ENCODE data around the gene MSH6.
"Not testable (repeated sequence)": the region's sequence is repeated elsewhere in the genome, so short reads cannot be mapped to it uniquely, and the experiment has no call there.

MSH6 gene

DNA sequence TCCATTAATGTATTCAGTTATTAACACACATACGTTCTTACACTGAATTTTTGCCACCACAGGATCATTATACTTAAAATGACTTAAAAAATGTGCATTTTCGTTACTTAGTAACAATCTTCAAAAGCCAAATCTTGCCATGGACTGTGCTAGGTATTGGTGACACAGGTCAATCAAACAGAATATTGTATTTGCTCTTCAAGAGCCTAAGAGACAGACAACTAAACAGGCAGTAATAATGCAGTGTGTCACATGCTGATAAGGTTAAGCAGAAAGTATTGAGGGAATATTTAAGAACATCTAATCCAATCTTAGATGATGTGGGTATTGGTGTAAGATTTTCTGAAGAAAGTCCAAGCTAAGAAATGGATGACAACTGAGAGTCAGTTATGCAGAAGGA lies 66.4 kb downstream of the MSH6 start:
- DNase-seq = no peak

DNA sequence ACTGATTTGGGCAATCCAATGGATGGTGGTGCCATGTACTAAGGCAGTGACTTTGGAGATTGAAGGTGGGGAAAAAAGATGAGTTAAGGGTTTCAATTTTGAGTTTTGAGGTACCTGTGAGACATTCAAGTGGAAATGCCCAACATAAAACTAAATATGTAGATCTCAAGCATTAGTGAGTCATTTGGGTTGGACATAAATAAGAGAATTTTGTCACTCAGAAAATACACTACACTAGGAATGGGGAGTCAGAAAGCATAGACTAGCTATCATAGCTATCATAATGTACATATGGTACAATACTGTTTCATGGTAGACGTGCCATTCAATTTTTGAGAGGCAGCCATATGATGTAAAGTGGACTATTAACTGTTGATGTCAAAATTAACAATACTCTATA lies 67.3 kb downstream of the MSH6 start:
- DNase-seq = no peak

DNA sequence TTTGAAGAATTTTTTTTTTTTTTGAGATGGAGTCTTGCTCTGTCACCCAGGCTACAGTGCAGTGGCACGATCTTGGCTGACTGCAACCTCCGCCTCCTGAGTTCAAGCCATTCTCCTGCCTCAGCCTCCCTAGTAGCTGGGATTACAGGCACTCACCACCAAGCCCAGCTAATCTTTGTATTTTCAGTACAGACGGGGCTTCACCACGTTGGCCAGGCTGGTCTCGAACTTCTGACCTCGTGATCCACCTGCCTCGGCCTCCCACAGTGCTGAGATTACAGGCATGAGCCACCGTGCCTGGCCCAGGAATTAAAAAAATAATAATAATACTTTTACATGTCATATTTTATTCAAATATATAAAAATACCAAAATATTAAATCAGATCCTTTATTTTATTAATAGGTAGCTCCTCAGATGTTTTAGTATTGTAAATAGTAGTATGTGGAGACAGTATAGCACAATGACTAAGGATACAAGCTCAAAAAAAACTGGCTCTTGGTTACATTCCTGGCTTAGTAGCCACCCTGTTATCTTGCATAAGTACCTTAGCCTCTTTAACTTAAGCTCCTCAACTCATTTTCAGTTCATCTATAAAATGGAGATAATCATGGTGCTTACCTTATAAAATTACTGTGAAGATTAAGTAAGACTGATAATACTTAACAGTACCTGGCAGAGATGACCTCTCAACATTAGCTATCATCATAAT lies 70.3 kb downstream of the MSH6 start:
- not testable (repeated sequence) for DNase-seq
